Activated T-helper 2 cell treated with anti-CD3 and anti-CD28 coated beads, Interferon-gamma antibody, Interleukin-2, Interleukin-4, amounts not matched to agents 10 μg/mL and 5 μg/mL and 100 μg/mL, durations not matched to agents 14 hours and 24 hours and 36 hours (primary cell): ENCODE measurements around the gene CENPP. TPM values are rescaled to one million over a fixed set of nuclear protein-coding genes. Genes with fewer than 3 reads are reported as not detected.

Experiments
- DNase-seq: peaks from one replicate; pipeline ENCODE4 v3.0.0; 2021; ENCODE audit warnings: low spot score
- H3K27ac Mint-ChIP-seq: one replicate; pipeline ENCODE4 v1.8.0; 2021; ENCODE audit warnings: mixed read lengths
- H3K27me3 Mint-ChIP-seq: one replicate; pipeline ENCODE4 v1.8.0; 2021; ENCODE audit warnings: low read depth, mixed read lengths
- H3K36me3 Mint-ChIP-seq: one replicate; pipeline ENCODE4 v1.8.0; 2021; ENCODE audit warnings: low read depth, mixed read lengths
- H3K4me1 Mint-ChIP-seq: one replicate; pipeline ENCODE4 v1.8.0; 2021; ENCODE audit warnings: low read depth, mixed read lengths
- H3K4me3 Mint-ChIP-seq: one replicate; pipeline ENCODE4 v1.8.0; 2021; ENCODE audit warnings: low read depth, mild to moderate bottlenecking, moderate library complexity, mixed read lengths
- H3K9me3 Mint-ChIP-seq: one replicate; pipeline ENCODE4 v1.8.0; 2021; ENCODE audit warnings: mixed read lengths
- intact Hi-C: fragments of 100-400 bp; cut with micrococcal nuclease; formaldehyde crosslinking; loops from one replicate; pipeline ENCODE4 v1.15.1; 2023
- total RNA-seq: library from RNA; stranded (reverse); gene quantifications from 2 replicates; pipeline ENCODE4 v1.2.3, GENCODE V29; 2022

CENPP gene
- total RNA-seq, 1 donor from 2014 or later = 19.2 TPM

DNA sequence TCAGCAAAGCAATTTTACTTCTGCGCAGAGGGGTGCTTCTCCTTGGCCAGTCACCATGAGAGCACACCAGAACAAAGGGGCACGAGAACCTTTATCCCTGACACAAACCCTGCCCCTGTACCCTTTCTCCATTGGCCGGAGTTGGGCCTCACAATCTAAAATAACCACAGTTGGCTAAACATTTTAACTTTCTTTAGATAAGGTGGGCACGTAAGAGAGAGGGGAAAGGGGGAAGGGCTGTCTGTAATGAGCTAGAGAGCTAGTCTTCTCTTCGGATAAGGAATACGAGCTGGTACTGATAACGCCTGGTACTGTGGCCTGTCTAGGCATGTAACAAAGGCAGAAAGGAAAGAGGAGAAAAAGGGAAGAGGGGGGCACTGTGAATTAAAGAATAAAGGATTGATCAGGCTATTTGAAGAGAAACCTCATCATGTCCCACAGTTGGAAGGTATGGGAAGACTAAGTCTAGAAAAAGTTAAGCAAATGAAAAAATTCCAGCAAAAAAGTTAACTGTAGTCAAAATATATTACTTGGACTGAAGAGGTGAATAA is 30.4 kb upstream of the CENPP start:
- Mint-ChIP-seq H3K36me3 (peaks cover 65% of the 10 kb centered on the region), H3K27me3 (no peaks in the 10 kb centered on the region), H3K4me1 (peaks cover 46% of the 10 kb centered on the region), H3K9me3 (no peaks in the 10 kb centered on the region), H3K4me3 (peak overlapping the region; percentile 0), H3K27ac (peak overlapping the region; percentile 56)
- no peak for DNase-seq
- intact Hi-C loops = loop anchor here (10.0 kb wide), 1 partner anchor 51 kb away; no protein-coding TSS in a partner anchor

GRCh38 chr9:92295827-92296258 is 29.9 kb upstream of the CENPP start:
- H3K4me1 Mint-ChIP-seq = peaks cover 46% of the 10 kb centered on the region
- no peak overlapping the region for H3K4me3 Mint-ChIP-seq

DNA sequence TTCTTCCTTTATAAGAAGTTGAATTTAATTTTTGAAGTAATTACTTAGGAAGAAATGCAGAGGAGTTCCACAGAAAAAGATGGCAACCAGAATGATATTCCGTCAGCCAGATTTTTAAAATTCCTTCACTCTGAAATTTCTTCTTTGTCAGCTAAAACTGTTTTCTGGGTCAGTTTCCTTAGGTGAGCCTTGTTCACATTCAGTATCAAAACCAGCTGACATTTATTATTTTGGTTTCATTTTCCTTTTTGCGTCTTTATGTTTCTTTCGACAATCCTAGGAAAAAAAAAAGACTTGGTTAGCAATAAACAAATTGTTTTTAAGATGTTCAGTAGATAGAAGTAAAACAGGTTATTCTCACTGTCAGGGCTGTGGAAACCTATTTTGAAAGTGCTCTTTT is 28.1 kb upstream of the CENPP start:
- Mint-ChIP-seq H3K27me3 (no peaks in the 10 kb centered on the region), H3K4me3 (peak overlapping the region; percentile 30), H3K4me1 (peaks cover 31% of the 10 kb centered on the region), H3K27ac (peak overlapping the region; percentile 55), H3K9me3 (no peaks in the 10 kb centered on the region), H3K36me3 (peaks cover 66% of the 10 kb centered on the region)
- DNase-seq = no peak
- intact Hi-C loops = loop anchor here (10.0 kb wide), 1 partner anchor 53 kb away; no protein-coding TSS in a partner anchor

More at GRCh38 chr9:92295827-92296258, 29.9 kb upstream of the CENPP start:
- peak overlapping the region; percentile 56 for H3K27ac Mint-ChIP-seq
- no peaks in the 10 kb centered on the region for H3K27me3 Mint-ChIP-seq
- no peak for DNase-seq
- intact Hi-C loops = loop anchor here (10.0 kb wide), 1 partner anchor 51 kb away; no protein-coding TSS in a partner anchor
- no peaks in the 10 kb centered on the region for H3K9me3 Mint-ChIP-seq
- H3K36me3 Mint-ChIP-seq = peaks cover 65% of the 10 kb centered on the region

DNA sequence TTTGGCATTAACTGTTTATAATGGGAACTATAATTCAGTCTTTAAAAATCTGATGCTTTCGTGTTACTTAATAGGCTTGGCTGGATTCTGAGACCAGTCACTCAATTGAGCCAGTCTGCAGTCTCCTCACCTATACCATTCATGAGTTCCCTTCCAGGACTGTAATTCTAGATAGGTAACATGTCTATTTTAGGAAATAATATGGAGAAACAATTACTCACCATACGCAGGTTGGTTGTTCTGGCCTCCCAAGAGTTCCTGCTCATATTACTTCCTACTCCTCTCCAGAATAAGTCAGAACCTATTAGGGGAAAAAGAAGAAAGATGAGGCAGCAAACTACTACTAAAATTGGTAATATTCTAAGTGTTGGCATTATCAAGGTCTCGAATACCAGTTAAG is 27.7 kb upstream of the CENPP start:
- Mint-ChIP-seq H3K9me3 (no peaks in the 10 kb centered on the region), H3K27ac (peak overlapping the region; percentile 55), H3K27me3 (no peaks in the 10 kb centered on the region), H3K4me3 (no peak overlapping the region), H3K36me3 (peaks cover 66% of the 10 kb centered on the region), H3K4me1 (peaks cover 28% of the 10 kb centered on the region)
- DNase-seq = no peak
- intact Hi-C loops = loop anchor here (10.0 kb wide), 1 partner anchor 53 kb away; no protein-coding TSS in a partner anchor

DNA sequence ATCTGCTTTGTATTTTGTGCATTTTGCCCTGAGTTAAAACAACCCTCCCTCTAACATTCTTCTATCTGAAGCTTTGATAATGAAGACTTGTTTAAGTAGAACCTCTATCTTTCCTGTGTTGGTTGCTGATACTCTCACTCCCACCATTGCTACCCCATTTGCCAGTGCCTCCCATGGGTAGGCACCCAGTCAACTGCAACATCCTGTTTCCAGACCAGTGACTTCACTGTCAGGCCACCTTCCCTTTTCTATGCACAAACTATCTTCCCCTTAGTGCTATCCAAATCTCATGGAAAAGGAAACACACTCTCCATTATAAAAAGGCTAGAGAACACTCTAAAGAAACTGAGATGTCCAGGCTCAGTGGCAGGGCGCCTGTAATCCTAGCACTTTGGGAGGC is 26.6 kb upstream of the CENPP start:
- Mint-ChIP-seq H3K4me3 (no peak overlapping the region), H3K9me3 (no peaks in the 10 kb centered on the region), H3K27me3 (no peaks in the 10 kb centered on the region), H3K36me3 (peaks cover 74% of the 10 kb centered on the region), H3K4me1 (peaks cover 25% of the 10 kb centered on the region), H3K27ac (no peak overlapping the region)
- intact Hi-C loops = loop anchor here (10.0 kb wide), 1 partner anchor 54 kb away; no protein-coding TSS in a partner anchor
- no peak for DNase-seq

DNA sequence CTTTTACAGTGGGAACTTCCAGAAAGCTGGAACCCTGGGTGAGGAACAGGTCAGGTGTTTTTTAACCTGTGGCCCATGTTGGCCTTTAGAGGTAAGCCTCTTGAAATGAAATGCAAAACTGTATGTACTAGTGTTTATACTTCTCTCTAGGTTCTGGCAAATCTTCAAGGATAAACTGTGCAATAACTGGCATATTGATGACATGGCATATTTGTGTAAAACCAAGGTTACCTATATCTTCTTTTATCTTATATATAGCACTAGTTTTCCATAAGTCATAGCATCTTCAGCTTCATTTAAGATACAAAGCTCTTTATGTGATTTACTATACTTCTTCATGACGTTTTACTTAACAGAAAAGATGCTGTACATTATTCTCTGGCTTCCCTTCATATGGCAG is 24.8 kb upstream of the CENPP start:
- H3K4me3 Mint-ChIP-seq = no peak overlapping the region
- no peak for DNase-seq
- intact Hi-C loops = no loop called here

DNA sequence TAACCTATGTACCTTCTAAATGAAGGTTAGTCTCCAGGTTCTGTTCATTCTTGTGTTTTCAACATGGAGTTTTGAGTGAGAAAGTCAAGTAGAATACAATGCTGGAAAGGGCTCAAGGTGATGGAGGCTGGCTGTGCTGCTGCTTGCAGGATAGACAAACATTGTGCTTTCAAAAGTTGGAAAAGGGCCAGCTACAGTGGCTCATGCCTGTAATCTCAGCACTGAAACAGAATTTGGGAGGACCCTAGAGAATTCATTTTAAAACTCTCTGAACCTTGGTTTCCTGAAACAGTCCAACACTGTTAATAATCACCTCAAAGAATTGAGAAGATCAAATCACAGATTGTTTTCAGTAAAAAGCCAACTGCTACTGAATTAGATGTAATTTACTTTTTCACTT is 16.9 kb upstream of the CENPP start:
- peaks cover 18% of the 10 kb centered on the region for H3K4me1 Mint-ChIP-seq
- no peaks in the 10 kb centered on the region for H3K9me3 Mint-ChIP-seq
- peaks cover 79% of the 10 kb centered on the region for H3K36me3 Mint-ChIP-seq
- H3K27ac Mint-ChIP-seq = no peak overlapping the region
- DNase-seq = no peak
- intact Hi-C loops = no loop called here
- H3K27me3 Mint-ChIP-seq = no peaks in the 10 kb centered on the region
- no peak overlapping the region for H3K4me3 Mint-ChIP-seq

More for the DNA sequence above, 24.8 kb upstream of the CENPP start:
- H3K36me3 Mint-ChIP-seq = peaks cover 83% of the 10 kb centered on the region
- H3K9me3 Mint-ChIP-seq = no peaks in the 10 kb centered on the region
- H3K27me3 Mint-ChIP-seq = no peaks in the 10 kb centered on the region
- no peak overlapping the region for H3K27ac Mint-ChIP-seq
- H3K4me1 Mint-ChIP-seq = peaks cover 12% of the 10 kb centered on the region

DNA sequence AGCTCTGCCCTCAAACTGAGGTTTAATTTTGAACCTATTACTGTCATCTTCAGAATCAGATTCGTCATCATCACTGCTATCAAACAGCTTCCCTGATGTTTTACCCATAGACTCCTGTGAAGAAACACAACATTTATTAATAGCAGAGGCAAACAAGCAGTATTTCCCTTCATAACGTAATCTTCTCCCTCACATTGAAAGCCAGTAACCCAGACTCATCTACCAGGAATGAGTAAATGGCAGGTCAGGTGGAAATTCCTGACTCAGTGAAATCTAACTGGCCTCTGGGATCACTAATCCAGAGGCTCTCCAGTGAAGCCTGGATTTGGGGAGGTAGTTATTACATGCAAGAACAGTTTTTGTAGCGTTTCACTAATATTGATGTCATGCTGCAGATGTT is 15.2 kb upstream of the CENPP start:
- H3K4me1 Mint-ChIP-seq = peaks cover 30% of the 10 kb centered on the region
- intact Hi-C loops = no loop called here
- H3K36me3 Mint-ChIP-seq = peaks cover 80% of the 10 kb centered on the region
- H3K27ac Mint-ChIP-seq = no peak overlapping the region
- no peak for DNase-seq
- no peaks in the 10 kb centered on the region for H3K9me3 Mint-ChIP-seq
- no peaks in the 10 kb centered on the region for H3K27me3 Mint-ChIP-seq
- H3K4me3 Mint-ChIP-seq = no peak overlapping the region

- H3K27me3 Mint-ChIP-seq = no peaks in the 10 kb centered on the region
- H3K4me1 Mint-ChIP-seq = peaks cover 32% of the 10 kb centered on the region
- DNase-seq = no peak
- intact Hi-C loops = no loop called here
- peaks cover 81% of the 10 kb centered on the region for H3K36me3 Mint-ChIP-seq
- no peaks in the 10 kb centered on the region for H3K9me3 Mint-ChIP-seq
- H3K27ac Mint-ChIP-seq = peak overlapping the region; percentile 10
- H3K4me3 Mint-ChIP-seq = no peak overlapping the region
Observed at GRCh38 chr9:92312887-92313623, 12.7 kb upstream of the CENPP start.

DNA sequence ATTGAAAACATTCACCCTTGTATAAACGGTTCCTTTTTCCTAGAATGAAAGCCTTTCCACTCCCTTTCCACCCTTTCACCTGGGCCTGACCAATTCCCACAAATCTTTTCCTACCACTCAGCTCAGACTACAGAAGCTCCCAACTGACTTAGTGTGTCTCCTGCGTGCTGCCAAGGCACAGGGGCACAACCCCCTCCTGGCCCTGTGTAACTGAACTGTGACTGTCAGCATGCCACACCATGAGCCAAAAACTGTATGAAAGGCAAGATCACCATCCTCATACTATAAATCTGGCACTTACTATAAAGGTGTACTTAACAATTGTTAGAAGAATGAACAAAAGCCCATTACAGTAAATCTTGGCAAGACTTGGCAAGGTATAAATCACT is 12.1 kb upstream of the CENPP start:
- no peak for DNase-seq
- H3K27me3 Mint-ChIP-seq = no peaks in the 10 kb centered on the region
- peaks cover 81% of the 10 kb centered on the region for H3K36me3 Mint-ChIP-seq
- no peaks in the 10 kb centered on the region for H3K9me3 Mint-ChIP-seq
- intact Hi-C loops = no loop called here
- H3K4me3 Mint-ChIP-seq = no peak overlapping the region
- peak overlapping the region; percentile 10 for H3K27ac Mint-ChIP-seq
- peaks cover 32% of the 10 kb centered on the region for H3K4me1 Mint-ChIP-seq

- Mint-ChIP-seq H3K27me3 (no peaks in the 10 kb centered on the region), H3K4me3 (no peak overlapping the region), H3K36me3 (peaks cover 81% of the 10 kb centered on the region), H3K27ac (peak overlapping the region; percentile 14), H3K4me1 (peaks cover 32% of the 10 kb centered on the region), H3K9me3 (no peaks in the 10 kb centered on the region)
- intact Hi-C loops = no loop called here
- DNase-seq = no peak
Observed at GRCh38 chr9:92315456-92315855, 10.3 kb upstream of the CENPP start.

DNA sequence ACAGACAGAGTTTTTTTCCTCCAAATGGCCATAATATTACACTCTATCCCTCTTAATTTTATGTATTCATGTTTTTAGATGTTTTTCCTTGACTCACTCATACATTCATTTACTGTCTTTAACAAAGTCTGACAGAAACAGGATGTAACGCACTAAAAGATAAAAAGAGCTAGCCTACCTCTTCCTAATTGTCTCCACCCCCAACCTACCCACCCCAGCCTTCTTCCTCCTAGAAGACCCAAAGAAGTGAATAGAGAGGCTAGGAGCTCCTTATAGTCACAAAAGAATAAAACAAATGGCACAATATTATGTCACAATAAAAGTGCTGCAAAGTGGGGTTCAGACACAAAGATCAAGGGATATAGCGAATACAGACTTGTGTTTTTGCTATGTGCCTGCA is 1.3 kb upstream of the CENPP start:
- no peak for DNase-seq
- peaks cover 31% of the 10 kb centered on the region for H3K4me1 Mint-ChIP-seq

DNA sequence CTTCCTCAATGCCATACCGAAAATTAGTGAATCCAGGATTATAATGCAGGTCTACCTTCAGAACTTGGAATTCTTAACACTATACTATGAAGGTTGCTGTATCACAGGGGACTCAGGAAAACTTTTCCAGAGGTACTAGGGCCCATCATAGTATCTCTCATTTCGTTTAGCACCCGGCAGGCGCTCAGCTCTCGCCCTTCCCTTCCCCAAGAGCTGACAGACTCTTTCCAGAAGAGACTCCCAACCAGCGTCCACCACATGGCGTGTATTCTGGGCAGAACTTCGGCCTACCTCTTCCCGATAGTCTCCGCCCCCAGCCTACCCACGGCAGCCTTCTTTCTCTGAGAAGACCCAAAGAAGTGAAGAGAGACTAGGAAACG is 874 bp upstream of the CENPP start:
- Mint-ChIP-seq H3K4me1 (peaks cover 31% of the 10 kb centered on the region), H3K9me3 (no peaks in the 10 kb centered on the region), H3K27ac (peak overlapping the region; percentile 95), H3K27me3 (no peaks in the 10 kb centered on the region), H3K4me3 (peak overlapping the region; percentile 92), H3K36me3 (peaks cover 33% of the 10 kb centered on the region)
- intact Hi-C loops = loop anchor here (1.0 to 5.0 kb wide), 3 partner anchors 32 to 345 kb away; partner anchors contain the start of genes IARS1 and IPPK
- no peak for DNase-seq

More for the DNA sequence above, 1.3 kb upstream of the CENPP start:
- Mint-ChIP-seq H3K36me3 (peaks cover 37% of the 10 kb centered on the region), H3K9me3 (no peaks in the 10 kb centered on the region), H3K27me3 (no peaks in the 10 kb centered on the region), H3K4me3 (peak overlapping the region; percentile 92), H3K27ac (peak overlapping the region; percentile 95)
- intact Hi-C loops = no loop called here
